Stimulated activated CD4-positive, alpha-beta T cell treated with anti-CD3 and anti-CD28 coated beads, Interleukin-2, amount 100 ng/mL, for 24 hours (primary cell): Measurements from ENCODE around the gene NEUROD1.

ENCODE experiments used
- DNase-seq, 2 donors: peaks; one replicate each; pipeline ENCODE4 v3.0.0-alpha.2; 2020

Gene NEUROD1

DNA sequence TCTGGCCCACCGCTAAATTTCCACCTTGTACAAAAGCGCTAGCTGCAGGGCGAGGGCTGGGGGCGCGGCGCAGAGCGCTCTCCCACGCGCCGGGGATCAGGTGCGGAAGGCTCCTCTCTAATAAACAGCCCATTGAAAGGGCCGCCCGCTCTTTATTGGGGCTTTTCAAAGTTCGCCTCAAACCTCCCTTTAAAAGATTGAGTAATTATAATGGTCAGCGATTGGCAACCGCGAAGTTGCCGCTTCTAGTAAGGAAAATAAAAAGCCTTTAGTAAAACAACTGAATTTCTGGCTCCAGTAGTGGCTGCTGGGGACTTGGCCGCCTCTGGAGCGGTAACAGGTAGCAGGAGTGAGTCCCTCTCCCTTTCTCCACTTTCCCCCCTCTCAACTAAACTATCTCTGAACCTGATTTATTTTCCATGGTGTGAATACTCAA is 755 bp downstream of the NEUROD1 start:
- DNase-seq: no peak

DNA sequence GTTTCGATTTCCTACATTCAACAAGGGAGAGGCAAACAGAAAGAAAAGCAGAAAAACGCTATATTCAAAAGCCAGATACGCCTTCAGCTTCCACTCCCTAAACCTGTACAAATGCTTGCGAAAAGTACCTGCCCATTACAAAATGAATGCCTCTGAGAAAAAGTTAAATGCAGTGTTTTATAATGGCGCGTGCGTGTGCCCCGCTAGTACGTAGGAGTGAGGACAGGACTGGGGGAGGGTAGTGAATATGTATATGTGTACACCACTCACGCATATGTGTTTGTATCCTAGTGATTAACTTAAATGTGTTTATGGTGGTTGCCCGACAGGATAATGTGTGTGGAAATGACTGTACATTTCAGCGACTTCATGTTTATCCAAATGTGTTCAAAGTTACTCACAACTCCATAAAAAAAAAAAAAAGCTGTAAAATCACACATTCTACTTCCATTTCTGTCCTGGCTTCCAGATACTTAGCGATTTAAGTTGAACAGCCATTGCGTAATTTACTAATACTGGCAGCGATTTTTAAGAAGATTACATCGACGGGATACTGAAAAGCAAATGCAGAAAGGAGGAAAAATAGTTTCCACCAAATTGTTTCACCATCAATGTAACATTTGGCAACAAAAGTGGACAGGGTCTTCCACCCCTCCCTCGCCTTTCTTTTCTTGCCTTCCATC is 1.3 kb downstream of the NEUROD1 start:
- no peak for DNase-seq

- DNase-seq: peak; percentile 60 to 66
These were observed 2.3 kb downstream of the NEUROD1 start for GRCh38 chr2:181677912-181678586.

DNA sequence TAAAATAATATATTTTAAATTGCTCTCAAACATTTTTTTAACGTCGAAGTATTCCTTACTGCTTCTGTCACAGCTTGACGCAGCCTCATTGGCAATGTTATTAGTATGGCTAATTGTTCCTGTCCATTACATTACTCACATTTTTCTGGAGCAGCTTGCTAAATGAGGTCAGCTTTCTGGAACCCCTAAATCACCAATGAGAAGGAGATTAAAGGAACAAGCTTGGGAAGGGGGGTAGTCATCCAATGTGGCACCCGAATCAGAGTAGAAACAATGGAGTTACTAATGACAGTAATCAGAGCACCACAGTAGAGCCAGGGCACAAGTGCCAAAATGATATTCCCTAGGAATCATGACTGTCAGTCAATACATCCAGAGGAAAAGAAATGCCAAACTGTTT is 5.1 kb downstream of the NEUROD1 start:
- DNase-seq: no peak

GRCh38 chr2:181674461-181674860 is 5.9 kb downstream of the NEUROD1 start:
- DNase-seq: no peak

DNA sequence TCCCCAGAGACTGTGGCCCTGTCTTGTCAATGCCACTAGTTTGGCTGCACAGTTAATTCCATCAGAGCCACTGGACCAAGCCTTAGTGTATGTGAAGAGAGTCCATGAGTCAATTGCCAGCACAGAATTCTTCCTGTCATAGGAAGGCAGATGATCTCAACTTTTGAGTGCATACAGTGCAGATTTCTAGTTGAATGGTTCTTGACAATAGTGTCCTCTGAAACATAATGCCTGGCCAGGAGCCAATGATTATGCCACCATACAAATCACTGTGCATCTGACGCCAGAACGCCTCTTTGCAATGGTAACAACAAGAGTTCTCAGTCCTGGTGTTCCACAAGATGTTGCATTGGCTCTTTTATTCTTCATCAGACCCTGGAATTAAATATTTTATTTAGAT is 7.1 kb downstream of the NEUROD1 start:
- DNase-seq: no peak

DNA sequence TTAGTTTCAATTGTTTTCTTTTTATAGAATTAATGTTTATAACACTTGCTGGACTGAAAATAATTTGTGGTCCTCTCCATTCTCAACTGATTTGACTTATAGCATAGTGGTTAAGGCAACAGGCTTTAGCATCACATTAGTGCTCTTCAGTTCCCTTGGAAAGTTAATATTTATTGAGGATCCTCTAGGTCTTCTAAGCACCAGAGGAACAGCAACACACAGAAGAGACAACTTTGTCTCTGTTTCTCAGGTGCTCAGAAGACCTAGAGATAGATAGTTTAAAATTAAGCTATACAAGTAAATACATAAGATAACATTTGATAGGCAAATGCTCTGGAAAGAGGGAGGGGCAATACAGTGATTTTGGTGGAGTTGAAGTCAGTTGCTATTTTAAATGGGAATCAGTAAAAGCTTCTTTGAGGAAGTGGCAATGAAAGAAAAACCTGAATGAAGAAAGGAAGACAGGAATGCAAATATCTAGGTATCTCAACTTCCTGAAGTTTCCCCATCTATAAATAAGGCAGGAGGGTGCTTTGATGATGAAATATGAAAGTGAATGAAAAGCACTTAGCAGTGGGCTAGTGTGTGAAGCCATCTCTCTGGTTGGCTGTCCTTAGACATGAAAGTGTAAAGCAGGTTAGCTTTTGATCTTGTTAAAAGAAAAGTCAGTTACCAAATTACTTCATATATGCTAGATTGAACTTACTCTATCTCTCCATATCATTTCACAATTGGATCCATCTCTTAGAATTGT is 7.9 kb downstream of the NEUROD1 start:
- no peak for DNase-seq

DNA sequence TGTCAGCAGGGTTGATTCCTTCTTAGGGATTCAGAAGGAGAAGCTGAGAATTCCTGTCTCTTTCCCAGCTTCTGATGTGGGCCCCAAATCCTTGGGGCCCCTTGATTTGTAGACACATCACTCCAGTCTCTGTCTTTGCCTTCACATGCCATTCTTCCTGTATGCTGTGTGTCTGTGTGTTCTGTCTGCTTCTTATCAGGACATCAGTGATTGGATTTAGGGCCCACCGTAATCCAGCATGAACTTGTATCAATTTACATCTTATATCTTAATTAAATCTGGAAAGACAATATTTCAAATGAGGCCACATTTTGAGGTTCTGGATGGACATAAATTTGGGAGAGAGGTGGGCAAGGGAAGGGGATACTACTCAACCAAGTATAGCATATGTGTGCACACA is 9.7 kb downstream of the NEUROD1 start:
- DNase-seq: no peak

DNA sequence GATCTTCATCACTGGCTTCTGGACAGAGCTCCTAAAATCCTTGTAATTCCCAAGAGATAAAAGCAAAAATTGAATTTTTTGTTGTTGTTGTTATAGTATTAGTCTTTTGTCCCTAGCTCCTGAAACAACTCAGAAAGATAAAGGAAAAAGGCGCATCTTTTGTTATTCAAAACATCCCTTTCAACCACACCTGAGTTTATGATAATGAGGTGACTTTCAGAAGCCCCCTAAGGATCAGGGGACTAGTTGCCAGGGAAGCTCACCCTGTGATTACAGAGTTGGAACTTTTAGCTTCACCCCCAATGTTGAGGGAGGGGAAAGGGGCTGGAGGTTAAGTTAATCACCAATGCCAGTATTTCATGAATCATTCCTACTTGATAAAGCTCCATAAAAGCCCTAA is 13.1 kb downstream of the NEUROD1 start:
- DNase-seq: no peak

- DNase-seq: no peak
These were observed 18.0 kb downstream of the NEUROD1 start for GRCh38 chr2:181662287-181662686.

DNA sequence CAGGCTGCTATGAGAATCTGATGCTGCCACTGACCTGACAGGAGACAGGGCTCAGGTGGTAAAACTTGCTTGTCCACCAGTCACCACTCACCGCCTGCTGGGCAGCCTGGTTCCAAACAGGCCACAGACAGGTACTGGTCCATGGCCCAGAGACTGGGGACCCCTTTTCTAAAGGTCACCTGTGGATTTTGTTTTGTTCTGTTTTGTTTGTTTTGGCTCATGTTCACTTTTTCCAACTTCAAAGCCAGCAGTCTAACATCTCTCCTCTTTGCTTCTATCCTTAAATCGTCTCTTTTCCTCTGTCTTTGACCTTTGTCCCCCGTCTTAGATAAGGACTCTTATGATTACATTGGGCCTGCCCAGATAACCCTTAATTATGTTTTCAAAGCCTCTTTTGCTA is 20.1 kb downstream of the NEUROD1 start:
- DNase-seq: no peak

- DNase-seq: no peak
These were observed 21.9 kb downstream of the NEUROD1 start for GRCh38 chr2:181658444-181658843.

GRCh38 chr2:181657379-181657778 is 22.9 kb downstream of the NEUROD1 start:
- DNase-seq: no peak

DNA sequence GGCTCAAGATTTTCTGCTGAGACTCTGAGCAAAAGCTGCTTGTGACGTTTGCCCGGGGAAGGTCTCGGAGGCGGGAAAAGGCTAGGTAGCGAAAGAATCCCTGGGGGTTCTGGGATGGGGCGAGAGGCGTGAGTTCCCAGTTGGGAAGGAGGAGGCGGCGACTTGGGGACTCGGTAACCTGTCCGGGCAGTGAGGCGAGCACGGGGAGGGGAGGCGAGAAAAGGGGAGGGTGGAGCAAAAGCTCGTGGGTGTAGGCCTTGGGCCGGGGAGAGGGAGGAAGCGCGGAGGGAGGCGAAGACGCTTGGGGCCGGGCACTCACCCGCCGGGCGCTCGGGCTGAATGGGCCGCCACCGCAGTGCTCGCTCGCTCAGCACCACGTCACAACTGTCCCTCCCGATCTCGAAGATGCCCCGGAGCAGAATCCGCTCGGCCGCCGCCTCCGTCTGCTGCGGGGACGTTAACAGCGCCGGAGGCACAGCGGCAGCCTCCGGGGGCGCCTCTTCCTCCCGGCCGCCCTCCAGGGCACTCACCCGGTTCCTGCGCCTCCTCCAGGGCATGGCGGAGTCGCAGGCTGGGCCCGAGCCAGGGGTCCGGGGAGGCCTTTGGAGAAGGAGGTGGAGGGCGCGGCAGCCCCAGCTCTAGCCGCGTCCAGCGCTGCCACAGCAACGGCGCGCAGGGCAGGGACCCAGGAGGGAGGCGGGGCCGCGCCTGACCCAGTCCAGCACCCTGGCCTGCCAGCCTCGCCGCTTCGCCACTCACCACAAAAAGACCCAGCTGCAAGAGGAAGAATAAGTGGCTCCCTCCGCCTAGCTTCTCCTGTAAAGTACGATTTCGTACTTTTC is 23.6 kb downstream of the NEUROD1 start, which contains the start of gene CERKL:
CERKL (minus strand) TSS at position 656 of the 842 bp plus-strand sequence; CDS start at position 557, 99 bp downstream.
- peak in 1 of 2 donors; percentile 31 for DNase-seq

DNA sequence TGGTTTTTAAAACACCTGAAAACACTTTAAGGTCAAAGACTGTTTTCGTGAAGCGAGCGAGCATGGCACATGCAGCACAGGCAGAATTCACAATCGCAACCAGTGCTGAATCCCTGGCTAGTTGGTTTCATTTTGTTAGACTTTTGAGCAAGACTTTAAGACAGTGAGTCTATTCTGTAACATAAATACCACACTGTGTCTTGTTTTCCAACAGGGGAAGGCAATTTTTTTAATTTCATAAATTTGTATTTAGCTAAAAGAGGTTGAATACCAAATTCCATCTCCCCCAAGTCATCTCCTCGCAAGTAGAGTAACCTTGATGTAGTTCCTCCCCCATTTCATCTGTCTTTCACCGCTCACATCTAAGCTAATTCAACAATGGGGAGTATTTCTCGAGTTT is 24.8 kb downstream of the NEUROD1 start:
- no peak for DNase-seq

DNA sequence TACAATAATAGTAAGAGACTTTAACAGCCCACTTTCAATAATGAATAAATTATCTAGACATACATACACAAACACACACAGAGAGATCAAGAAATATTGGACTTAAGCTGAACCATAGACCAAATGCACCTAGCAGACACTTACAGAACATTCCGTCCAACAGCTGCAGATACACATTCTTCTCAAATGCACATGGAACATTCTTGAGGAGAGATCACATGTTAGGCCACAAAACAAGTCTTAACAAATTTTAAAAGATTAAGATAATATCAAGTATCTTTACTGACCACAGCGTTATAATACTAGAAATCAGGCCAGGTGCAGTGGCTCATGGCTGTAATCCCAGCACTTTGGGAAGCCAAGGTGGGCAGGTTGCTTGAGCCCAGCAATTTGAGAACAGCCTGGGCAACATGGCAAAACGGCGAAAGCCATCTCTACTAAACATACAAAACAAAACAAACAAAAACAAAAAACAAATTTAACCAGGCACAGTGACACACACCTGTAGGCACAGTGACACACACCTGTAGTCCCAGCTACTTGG is 30.8 kb downstream of the NEUROD1 start:
- no peak for DNase-seq

- no peak for DNase-seq
These were observed 31.7 kb downstream of the NEUROD1 start for GRCh38 chr2:181648478-181649155.

DNA sequence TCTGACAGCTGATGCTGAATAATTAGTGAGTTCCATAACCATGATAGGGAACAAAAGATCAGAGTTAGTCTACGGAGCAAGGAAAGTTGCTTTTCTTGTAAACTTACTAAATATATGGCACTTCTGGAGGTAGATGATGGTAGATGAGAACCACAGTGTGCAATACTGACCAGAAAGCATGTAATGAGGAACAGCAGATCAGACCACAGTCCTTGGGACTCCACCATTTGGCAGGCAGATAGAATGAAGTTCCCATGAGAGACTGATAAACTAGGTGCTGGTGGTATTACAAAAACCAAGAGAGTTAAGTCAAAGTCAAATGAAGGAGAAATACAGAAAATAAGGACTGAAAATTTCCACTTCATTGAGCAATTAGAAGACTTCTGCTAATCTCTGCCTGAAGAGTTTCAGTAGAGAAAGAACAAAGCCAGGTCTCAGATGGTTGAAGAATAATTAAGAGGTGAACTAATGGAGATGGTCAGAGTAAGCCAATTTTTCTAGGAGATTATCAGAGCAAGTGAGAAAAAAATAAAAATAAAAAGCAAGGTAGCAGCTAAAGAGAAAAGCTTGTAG is 33.8 kb downstream of the NEUROD1 start:
- DNase-seq: no peak

DNA sequence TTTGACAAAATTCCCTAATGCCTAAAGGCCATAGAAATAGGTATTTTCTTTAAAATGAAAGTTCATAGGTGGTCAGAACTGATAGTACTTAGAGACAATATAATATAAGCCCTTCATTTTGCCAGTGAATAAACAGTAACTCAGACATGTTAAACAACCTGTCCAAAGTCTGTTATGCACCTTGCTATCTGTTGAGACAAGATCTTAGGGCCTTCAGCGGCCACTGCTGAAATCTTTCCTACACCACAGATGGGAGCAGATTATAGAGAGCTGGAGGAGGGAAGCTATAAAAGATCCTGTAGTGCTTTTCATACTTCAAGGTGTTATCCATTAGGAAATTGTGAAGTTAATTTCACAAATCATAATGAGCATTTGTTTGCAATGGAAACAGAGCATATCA is 37.2 kb downstream of the NEUROD1 start:
- no peak for DNase-seq

DNA sequence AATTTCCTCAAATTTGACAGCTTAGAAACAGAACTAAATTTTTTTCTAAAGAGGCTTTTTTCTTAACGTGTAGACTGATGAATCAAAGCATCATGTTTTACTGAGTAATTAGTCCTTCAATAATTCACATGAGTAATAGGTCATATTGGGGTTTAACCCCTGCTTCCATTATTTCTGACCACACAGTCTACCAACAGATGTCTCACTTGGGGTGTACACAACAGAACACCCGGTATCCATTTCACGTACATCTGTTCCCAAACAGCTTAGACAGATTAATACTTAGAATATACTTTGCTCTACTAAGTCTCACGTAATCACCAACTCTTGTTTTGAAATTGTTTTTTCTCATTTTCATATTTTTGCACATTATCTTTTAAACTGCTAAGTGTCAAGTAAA is 38.2 kb downstream of the NEUROD1 start:
- DNase-seq: no peak

DNA sequence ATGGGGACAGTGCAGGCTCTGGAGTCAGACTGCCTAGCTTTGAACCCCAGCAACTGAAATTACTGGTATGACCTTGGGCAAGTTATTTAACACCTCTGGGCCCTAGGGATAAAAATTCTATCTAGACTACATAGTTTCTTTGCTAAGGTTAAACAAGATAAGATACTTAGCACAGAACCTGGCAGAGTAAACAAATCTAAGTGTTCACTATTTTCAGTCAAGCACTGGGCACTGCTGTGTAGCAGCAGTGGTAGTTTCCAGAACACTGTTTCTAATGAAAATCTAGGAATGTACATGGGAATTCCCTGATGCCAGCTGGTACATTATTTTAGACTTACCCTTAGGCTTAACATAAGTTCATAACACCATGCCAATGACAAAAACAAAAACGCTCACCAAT is 40.6 kb downstream of the NEUROD1 start:
- no peak for DNase-seq
